Activated CD4-positive, CD25-positive, alpha-beta regulatory T cell treated with anti-CD3 and anti-CD28 coated beads, Interleukin-2, amount 50 U/mL, for 16 hours (primary cell): Measurements from ENCODE around the gene ZNF716.
"Not testable (repeated sequence)": the region's sequence is repeated elsewhere in the genome, so short reads cannot be mapped to it uniquely, and the experiment has no call there.

ENCODE experiments used
- DNase-seq: peaks from one replicate; pipeline ENCODE4 v3.0.0-alpha.2; 2020; ENCODE audit warnings: low read depth, low spot score

The ZNF716 gene

DNA sequence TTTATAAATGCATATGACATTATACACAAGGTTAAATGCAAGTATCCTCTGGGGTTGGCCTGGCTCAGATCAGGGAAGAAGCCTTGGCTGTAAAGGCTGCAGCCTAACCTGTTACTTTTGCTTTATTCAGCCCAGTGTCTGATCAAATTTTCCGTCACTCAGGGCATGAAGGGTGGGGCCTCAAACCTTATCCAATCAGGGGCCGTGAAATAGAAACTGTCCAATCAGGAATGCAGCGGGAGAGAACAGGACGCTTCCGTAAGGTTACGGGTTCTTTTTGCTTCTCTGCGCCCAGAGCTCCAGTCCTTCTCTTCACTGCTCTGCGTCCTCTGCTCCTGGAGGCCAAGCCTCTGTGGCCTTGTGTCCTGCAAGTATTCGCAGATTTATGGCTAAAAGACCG, at the start of gene ZNF716:
ZNF716 (plus strand) TSS at position 274 of the 400 bp plus-strand sequence; CDS start at position 386, 112 bp downstream.
- DNase-seq = no peak

DNA sequence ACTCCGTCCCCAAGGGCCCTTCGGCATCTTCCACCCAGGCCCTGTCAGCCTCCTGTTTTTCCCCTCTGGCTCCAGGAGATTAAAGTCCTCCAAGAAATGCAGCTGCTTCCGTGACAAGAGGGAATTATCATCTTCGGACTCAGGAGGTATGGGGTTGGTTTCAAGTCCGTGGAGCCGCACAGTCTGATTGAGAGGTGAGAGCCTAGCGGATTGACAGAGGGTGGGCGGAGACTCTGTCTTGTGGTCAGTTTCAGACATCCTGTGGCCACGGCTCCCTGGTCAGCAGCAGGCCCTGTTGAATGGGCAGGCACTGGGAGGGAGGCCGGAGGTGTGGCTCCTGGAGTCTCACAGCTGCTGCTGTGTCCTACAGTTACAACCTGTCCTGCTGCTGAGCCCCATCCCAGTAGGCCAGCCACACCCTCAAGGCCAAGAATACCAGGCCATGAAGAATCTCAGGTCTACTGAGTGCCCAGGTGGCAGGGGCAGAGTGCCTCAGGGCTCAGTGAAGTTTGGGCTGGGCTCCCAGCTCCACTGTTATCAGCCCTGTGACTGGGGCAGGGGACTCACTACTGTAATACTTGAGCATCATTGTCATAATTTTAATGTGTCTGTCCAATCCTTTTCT, 49.3 kb upstream of the ZNF716 start:
- no peak for DNase-seq

DNA sequence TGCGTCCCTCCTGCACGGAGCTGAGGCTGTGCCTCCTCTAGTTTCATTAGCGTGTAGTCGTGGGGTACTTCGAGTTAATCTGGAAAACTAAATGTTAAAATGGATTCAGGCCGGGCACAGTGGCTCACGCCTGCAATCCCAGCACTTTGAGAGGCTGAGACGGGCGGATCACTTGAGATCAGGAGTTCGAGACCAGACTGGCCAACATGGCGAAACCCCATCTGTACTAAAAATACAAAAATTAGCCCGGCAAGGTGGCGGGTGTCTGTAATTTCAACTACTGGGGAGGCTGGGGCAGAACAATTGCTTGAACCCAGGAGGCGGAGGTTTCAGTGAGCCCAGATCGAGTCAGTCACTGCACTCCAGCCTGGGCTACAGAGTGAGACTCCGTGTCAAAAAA, 46.9 kb upstream of the ZNF716 start:
- DNase-seq = not testable (repeated sequence)

DNA sequence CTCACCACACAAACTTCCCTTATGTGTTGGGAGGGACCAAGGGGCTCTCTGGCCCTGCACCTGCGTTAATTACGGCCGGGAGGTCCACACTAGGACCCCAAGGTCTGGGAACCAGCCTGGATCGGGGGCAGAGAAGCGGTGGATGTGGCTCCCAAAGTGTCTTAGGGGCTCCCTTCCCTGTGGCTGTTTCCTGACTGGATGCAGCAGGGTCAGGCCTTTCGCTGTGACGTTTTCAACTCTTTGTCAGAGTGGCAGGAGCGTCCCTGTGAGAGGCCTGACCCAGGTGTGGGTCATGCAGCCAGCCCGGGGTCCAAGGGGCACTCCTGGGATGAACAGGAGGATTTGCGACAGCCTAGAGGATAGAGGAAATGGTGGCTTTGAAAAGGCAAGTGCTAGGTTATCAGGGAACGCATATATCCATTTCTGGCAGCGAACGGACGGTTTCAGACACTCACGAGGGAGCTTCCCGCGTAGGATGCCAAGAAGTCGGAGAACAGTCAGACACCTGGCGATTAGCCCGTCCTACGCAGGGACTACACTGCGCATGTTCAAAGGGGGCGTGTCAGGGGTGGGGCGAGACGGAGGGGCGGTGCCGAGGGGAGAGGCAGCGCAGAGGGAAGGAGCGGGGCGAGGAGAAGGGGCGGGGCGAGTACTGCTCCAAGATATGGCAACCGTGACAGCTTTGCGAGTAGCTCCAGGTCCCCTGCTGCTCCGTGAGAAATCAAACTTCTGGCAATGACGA, 46.2 kb upstream of the ZNF716 start:
- DNase-seq = no peak

DNA sequence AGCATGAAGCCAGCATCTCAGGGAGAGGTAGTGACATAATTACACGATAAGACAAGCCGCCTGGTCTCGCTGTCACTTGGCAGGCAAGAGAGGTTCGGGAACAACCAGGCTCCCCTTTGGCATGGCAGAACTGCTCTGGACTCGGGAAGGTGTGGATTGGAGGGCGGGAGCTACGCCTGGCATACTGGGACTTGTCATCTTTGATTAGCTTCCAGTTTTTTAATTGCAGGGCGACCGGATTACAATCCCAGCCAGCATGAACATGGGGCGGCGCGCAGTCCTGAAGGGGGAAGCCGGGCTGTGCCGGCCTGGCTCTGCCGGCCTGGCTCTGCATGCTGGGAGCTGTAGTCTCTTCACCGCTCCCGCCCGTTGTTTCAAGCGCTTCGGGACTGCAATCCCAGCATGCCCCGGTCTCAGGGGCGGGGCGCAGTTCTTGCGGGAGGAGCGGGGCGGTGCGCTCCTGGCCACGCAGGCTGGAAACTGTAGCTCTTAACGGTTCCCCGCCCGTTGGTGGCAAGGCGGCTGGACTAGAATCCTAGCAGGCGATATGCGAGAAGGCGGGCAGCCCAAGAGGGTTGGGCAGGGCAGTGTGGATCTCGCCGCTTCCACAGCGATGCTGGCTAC, 45.5 kb upstream of the ZNF716 start:
- DNase-seq = no peak

DNA sequence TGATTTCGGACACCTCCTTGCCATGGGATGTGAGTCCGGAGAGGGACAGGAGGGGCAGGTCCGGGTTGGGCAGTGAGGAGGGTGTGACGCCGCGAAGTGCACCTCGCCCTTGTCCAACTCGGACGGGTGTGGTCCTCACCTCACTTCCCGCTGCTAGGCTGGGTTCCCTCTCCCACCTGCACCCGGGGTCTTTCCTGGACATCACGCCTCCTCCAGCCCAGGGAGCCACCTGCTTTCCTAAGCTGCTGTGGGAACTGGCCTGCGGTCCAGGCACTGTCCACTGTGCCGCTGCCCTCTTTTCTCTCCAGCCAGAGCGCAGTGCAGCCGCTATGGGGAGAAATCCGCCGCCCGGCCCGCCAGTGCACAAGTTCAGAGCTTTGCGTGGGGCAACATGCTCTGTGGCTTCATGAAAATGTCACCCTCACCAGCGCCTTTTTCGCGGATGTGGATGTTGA, 45.0 kb upstream of the ZNF716 start:
- DNase-seq = no peak

DNA sequence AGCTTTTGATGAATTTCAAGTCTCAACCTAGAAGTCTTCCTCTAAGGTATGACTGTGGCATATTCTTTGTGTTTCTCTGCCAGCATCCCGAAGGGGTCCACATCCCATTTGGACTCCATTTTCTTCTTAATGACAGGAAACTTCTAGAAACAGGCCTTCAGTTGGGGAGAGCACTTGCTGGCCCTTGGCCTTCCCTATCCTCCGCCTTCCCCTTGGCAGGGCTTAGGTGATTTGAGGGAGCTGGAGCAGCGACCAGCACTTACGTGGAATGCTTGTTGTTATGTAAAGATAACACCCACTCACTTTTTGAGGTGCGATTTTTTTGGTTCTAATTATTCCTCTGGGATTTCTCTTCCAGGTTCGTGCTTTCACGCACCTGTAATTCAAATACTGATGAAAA, 42.9 kb upstream of the ZNF716 start:
- DNase-seq = no peak

DNA sequence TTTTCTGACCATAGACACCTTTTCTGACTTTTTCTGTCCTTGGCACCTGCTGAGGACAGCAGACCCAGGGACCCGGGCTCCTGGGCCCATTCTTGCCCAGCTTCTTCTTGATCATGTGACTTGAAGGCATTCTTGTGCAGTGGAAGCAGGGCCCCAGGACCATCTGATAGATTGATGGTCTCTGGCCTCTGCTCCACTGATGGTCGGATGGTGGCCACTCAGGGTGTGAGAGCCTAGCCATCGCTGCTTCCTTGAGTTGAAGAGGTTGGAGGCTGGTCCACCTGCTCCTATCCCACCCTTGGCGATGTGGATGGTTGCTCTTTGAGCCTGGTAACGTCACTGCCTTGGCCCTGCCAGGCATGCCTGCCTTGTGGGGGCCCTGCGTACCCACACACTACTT, 37.8 kb upstream of the ZNF716 start:
- no peak for DNase-seq

DNA sequence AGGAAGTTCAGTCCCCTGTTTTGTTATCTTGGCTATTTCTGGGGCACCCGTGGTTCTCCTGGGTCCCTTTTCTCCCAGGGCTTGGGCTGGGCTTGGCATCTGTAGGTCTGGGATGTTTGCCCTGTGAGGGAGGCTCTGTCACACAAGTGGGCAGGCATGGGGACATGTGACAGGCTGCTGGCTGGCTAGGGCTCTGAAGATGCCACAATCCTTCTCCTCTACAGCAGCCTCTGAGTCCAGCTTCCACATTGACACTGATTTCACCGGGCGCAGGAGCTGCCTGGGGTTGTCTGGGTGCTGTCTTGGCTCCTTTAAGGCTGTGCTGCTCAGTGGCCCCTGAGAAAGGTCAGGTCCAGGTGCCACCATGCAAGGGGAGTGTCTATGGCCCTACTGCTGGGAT, 37.4 kb upstream of the ZNF716 start:
- DNase-seq = no peak

DNA sequence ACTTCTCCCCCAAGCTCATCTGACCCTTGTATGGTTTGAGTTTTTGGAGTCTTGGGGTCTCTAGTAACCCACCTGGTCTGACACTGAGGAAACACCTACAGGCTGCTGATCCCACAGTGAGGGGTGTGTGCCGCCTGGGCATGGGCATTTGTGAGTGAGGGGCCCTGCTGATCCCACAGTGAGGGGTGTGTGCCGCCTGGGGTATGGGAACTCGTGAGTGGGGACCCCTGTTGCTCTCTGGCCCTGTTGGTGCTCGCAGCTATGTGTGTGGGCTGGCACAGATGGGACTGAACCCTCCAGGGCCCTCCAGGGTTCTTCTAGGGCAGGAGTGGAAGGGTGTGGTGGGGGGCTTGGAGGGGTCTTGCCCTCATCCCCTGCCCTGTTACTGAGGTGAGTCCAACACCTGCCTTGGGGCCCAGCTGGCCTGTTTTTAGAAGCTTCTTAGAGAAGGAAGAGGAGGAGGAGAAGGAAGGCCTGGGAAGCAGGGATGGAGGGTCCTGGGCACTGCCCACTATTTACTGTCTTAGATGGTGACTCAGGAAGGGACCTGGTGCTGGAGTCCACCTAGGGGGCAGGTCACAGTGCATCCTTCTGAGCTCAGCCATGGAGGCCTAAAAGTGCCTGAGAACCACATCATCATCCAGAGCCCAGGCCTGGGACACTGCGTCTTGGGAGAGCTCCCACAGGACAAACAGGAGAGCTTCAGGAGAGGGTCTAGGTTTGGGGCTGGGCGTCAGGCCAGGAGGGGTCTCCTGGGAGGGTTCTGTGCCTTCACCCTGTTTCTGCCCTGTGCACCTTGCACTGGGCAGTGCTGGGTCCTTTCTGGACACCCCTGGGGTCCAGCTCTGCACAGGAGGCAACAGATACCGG, 36.2 kb upstream of the ZNF716 start:
- no peak for DNase-seq

DNA sequence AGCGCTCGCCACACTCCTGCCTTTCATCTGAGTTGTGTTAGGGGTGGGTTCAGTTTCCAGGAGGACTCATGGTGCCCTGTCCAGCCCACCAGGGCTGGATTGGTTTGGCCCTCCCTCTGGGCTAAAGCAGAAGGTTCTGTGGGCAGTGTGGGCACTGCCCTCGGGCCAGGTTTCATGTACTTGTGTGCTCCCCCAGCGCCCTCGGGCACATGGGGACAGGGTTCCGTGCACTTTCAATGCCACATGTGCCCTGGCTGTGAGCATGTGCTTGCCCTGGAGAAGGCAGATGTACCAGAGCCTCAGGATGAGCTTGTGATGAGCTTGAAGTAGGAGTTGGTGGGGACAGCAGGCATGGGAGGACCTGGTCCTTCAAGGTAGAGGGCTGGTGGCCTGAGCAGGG, 35.6 kb upstream of the ZNF716 start:
- DNase-seq = no peak

DNA sequence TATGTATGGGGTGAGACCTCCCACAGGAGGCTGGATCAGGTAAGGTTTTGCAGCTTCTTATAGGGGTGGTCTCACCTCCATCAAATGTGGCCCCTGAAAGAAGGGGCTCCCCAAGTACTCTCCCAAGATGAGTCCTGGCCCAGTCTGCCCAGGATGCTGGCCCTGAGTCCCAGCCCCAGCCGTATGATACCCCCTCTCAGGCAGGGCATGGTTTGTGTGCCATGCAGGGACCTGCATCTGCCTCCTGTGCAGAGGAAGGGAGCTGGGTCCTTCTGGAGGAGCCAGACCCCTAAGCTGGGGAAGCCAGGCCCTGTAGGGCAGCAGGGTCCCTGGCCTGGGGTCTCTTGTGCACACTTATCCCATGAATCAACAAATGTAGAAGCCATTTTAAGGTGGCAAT, 35.1 kb upstream of the ZNF716 start:
- DNase-seq = no peak

DNA sequence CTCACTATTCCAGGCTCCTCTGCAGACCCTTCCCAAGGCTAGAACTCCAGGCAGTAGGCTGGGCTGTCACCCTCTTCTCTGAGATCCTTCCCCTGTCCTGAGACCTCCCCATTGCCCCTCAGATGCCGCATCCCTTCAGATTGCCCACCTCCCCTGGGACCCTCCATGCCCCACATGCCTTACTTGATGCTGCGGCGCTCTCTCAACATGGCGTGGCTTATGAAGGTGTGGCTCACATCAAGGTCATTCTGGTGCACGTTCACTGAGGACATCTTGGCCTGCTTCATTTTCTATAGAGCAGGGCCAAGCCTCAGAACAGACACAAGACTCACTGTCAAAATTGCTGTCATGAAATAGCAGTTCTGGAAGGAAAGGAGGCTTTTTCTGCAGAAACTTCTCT, 34.7 kb upstream of the ZNF716 start:
- DNase-seq = no peak

DNA sequence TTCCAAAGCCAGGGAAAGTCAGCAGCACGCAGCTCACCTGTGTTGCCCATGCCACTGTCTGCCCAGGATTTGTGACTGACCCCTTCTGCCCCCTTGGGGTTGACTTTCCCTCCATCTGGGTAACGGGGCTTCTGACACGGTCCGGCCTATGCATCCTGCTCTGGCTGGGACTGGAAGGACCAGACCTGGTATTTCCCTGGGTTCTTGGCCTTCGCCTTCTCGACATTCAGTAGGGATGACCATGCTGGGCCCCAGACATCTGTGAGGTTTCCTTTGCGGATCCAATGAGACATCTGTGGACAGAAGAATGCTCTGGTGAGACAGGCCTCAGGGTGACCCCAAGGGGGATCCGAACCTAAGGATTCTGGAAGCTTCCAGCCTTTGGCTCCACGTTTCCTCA, 34.2 kb upstream of the ZNF716 start:
- DNase-seq = no peak

DNA sequence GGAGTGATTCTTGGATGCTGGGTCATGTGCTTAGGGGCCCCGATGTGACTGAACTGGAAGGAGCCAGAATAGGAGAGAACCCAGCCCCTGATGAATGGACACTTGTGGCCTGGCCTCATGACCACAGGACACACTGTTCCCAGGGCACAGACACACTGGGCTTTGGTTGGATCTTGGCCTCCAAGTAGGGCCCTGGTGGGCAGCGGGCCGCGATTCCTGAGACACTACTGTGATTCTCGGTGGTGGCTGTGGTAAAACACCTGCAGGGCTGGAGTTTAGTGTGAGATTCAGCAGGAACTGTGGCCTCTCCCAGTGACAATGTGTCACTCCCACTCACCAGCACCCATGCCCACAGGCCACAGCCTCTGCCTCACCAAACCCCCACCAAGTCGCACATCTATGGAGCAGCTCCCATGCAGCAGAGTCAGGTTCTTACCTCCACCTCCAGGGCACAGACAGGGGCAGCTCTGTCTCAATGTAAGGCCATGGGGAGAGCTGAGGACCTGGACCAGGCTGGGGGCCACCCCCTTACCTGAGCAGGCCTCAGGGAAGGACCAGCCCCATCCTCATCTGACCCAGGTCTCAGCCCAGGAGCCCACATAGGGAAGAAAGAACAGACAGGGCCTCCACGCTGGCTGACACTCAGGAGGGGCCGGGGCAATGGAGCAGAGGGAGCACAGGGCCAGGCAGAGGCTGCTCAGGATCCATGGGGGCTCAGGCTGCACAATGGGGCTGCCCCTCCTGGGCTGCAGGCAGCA, 33.2 kb upstream of the ZNF716 start:
- no peak for DNase-seq

DNA sequence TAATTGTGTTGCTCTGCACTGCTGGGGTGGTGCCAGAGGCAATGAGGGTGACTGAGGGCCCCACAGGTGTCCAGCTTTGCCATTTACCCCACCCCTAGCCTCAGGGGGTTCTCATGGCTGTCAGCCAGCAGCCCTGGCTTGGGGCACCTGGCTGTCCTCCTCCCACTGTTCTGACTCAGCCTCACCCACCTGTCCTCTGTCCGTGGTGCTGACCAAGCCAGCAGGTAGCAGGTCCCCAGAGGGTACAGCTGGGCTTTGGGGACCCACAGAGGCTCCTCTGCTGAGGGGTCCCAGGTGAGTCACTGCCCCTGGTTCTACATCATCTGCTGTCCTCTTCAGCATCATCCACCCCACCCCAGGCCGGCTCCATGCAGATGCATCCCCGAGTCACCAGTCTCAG, 32.2 kb upstream of the ZNF716 start:
- DNase-seq = no peak

DNA sequence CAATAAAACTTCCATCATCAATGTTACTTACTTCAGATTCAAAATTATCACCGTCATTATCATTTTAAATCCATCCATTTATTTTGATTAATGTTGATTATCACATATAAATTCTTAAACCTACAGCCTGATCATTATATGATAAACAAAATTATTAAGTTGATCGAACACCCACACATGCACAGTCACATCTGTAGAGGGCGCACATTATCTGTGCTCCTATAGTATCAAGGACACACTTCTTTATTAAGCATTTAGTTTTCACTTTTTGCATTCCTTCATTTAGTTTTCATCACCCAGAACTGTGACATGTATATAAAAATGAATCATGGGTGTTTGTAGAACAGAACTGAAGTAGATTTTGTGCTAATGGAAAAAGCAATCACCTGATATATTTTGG, 26.2 kb upstream of the ZNF716 start:
- no peak for DNase-seq

DNA sequence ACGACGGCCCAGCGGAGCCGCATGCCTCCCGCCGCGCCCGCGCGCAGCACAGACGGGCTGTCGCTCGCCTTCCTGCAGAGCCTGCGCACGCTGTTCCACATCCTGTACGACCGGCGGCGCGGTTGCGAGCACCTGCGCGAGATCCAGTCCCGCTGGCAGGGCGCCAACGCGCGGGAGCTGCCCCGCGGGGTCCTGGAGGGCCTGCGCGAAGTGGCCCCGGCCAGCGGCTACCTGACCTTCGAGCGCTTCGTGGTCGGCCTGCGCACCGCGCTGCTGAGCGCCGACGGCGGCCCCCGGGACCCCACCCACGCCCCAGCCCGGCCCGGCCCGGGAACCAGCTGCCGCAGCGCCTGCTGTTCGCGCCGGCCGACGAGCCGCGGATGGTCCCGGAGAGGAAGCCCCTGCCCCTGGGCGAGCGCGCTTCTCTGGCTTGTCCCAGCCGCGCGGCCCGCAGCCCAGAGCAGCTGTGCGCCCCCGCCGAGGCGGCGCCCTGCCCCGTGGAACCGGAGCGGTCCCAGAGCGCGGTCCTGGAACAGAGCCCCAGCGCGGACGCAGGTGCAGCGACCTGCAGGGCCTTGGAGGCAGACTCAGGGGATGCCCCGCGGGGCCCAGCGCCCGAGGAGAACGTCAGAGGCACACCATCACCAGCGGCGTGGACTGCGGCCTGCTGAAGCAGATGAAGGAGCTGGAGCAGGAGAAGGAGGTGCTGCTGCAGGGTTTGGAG, 25.3 kb upstream of the ZNF716 start:
- DNase-seq = no peak

DNA sequence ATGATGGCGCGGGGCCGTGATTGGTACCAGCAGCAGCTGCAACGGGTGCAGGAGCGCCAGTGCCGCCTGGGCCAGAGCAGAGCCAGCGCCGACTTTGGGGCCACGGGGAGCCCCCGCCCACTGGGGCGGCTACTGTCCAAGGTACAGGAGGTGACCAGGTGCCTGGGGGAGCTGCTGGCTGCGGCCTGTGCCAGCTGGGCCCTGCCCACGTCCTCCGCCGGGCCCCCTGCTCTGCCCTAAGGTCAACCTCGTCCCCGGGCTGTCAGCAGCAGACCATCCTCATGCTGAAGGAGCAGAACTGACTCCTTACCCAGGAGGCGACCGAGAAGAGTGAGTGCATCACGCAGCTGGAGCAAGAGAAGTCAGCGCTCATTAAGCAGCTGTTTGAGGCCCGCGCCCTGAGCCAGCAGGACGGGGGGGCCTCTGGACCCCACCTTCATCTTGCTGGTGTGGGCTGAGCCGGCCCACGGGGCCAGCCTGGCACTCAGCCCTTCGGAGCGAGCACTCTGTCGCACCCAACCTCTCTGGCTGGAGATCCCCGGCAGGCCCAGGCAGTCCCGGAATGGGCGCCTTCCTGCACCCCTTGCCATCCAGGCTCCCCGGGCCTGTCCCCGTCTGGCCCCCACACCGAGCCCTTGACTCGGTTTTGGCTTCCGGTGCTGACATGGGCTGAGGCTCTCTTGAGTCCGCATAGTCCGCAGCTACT, 24.6 kb upstream of the ZNF716 start:
- no peak for DNase-seq
